GM10248 (cell line): ENCODE data around the gene YWHAG.
"Not testable (repeated sequence)": the region's sequence is repeated elsewhere in the genome, so short reads cannot be mapped to it uniquely, and the experiment has no call there.

ENCODE experiments used
- CTCF ChIA-PET: fragments of 300-600 bp; sonication (Branson Sonifier 250); formaldehyde crosslinking; extraction: SDS; loops from one replicate; lab custom pipeline; 2021; ENCODE audit warnings: antibody characterized with exemption; lab: Yijun Ruan, JAX
- POLR2A ChIA-PET: fragments of 350-650 bp; sonication (Branson Sonifier 250); formaldehyde crosslinking; extraction: SDS; loops from one replicate; lab custom pipeline; 2020; ENCODE audit warnings: antibody characterized with exemption; lab: Yijun Ruan, JAX
- DNase-seq: peaks from one replicate; pipeline ENCODE4 v3.0.0; 2012; ENCODE audit errors: extremely low spot score
- CTCF ChIP-seq: IDR thresholded peaks from 2 replicates; pipeline ENCODE4 v1.5.1; 2012; ENCODE audit warnings: mild to moderate bottlenecking, low read depth; ENCODE audit errors: extremely low read depth, missing control alignments, control extremely low read depth

YWHAG gene

GRCh38 chr7:76358481-76359110 is at the start of gene YWHAG:
TSS of gene YWHAG (minus strand) at chr7:76358991. CDS start at chr7:76358808, 183 bp downstream.
- ChIA-PET CTCF (interaction anchor here (0.8 to 3.3 kb wide), 8 partner anchors 12 to 180 kb away, joined by 3 to 30 read pairs (median 3); no protein-coding TSS in a partner anchor), POLR2A (interaction anchor here (0.7 to 1.5 kb wide), 4 partner anchors 19 to 56 kb away, joined by 3 to 5 read pairs (median 3); partner anchors contain the start of gene HSPB1)
- peak; percentile 89 for DNase-seq
- no peak for TF ChIP-seq CTCF

- DNase-seq = no peak
- TF ChIP-seq CTCF = no peak
- CTCF ChIA-PET = interaction anchor here (0.7 kb wide), 1 partner anchor 13 kb away, joined by 3 read pairs; no protein-coding TSS in a partner anchor
- POLR2A ChIA-PET = no interaction called here
Measured at GRCh38 chr7:76408121-76408560, 49.4 kb upstream of the YWHAG start.

- no peak for DNase-seq
- POLR2A ChIA-PET = no interaction called here
- no peak for TF ChIP-seq CTCF
- CTCF ChIA-PET = interaction anchor here (0.7 to 1.3 kb wide), 3 partner anchors 11 to 24 kb away, joined by 3 to 5 read pairs (median 3); no protein-coding TSS in a partner anchor
Measured at GRCh38 chr7:76407718-76408117, 48.9 kb upstream of the YWHAG start.

- DNase-seq = no peak
- CTCF ChIA-PET = interaction anchor here (1.1 kb wide), 1 partner anchor 13 kb away, joined by 3 read pairs; no protein-coding TSS in a partner anchor
- POLR2A ChIA-PET = no interaction called here
- no peak for TF ChIP-seq CTCF
Measured at GRCh38 chr7:76405738-76406137, 46.9 kb upstream of the YWHAG start.

GRCh38 chr7:76403780-76404494 is 45.1 kb upstream of the YWHAG start:
- DNase-seq = no peak
- ChIA-PET CTCF (no interaction called here), POLR2A (no interaction called here)
- TF ChIP-seq CTCF = no peak

GRCh38 chr7:76403097-76403496 is 44.3 kb upstream of the YWHAG start:
- POLR2A ChIA-PET, DNase-seq, CTCF ChIA-PET: not testable (repeated sequence)

- no peak for DNase-seq
- CTCF ChIA-PET = no interaction called here
- TF ChIP-seq CTCF = no peak
- POLR2A ChIA-PET = no interaction called here
Measured at GRCh38 chr7:76400248-76400647, 41.5 kb upstream of the YWHAG start.
